Lower leg skin (tissue), 4 donors: ENCODE results near the gene OMP. TPM values are rescaled to one million over a fixed set of nuclear protein-coding genes. Genes with fewer than 3 reads are reported as not detected.

ENCODE experiments used
- DNase-seq, 2 donors: peaks; one replicate each; pipeline ENCODE4 v3.0.0-alpha.2; 2019; ENCODE audit warnings: low spot score in 2 of 2
- H3K4me3 ChIP-seq: fragments of 200-600 bp; sonication (generic); 2 replicates; pipeline ENCODE4 v1.5.1; 2017; ENCODE audit warnings: mild to moderate bottlenecking, low read depth; ENCODE audit not compliant: poor library complexity, severe bottlenecking
- POLR2A ChIP-seq, 2 donors: fragments of 450-650 bp; IDR thresholded peaks; one replicate each; pipeline ENCODE4 v1.6.1; 2016 to 2017; ENCODE audit warnings: antibody characterized with exemption in 2 of 2, mild to moderate bottlenecking in 1 of 2, moderate library complexity in 1 of 2
- WGBS, 2 donors: methylation state at CpG; one replicate each; pipeline ENCODE4 v1.1.5; 2018; 5-methylcytosine and 5-hydroxymethylcytosine counted together
- intact Hi-C: fragments of 100-400 bp; cut with DNase I; formaldehyde crosslinking; loops from one replicate; pipeline ENCODE4 v1.15.0; 2023; ENCODE audit warnings: low total_unique reads
- total RNA-seq, 4 donors: library from RNA; depleted of rRNA; stranded (reverse); fragments of >200 nt; gene quantifications; one replicate each; pipeline ENCODE4 v1.1.0, GENCODE V29; 2016
- TF ChIP-seq, protein P1 (sequence below), 3 donors: fragments of 450-650 bp; IDR thresholded peaks; one replicate each; pipeline ENCODE4 v1.5.1; 2016; ENCODE audit warnings: antibody characterized with exemption in 3 of 3, mild to moderate bottlenecking in 3 of 3, moderate library complexity in 2 of 3

Gene OMP
- total RNA-seq, 4 donors from 2014 or later, result not detected

DNA sequence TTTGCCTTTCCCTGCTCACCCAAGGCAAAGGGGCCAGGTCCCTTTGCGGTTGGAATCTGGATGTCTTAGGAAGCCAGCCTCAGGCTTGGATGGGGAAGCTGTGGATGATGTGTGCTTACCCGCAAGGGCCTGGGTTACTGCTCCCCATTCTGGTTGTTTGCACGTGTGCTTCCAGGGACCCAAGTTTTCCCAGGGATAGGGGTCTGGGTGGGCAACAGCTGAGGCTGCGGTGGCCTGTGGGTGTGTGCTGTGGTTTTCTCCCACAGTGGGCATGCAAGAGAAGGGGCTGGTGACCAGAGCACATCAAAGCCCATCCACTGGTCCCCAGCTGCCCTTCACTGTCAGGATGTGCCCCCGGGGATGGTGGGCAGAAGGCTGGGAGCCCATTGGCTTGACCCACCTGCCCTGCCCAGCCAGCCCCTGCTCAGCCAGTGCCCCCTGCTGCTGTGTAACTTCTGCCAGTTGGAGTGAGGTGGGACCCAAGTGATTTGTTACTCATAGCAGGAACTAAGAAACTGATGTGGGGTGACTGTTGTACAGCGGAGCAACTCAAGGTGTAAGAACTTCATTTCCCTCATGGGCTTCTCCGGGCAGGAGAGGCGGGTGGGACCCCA is 32.6 kb upstream of the OMP start:
- intact Hi-C loops, result no loop called here
- 81 to 89% methylated on average over 8 of the region's 8 CpGs for WGBS, 2 donors
- peak in 1 of 2 donors; percentile 81 for DNase-seq

DNA sequence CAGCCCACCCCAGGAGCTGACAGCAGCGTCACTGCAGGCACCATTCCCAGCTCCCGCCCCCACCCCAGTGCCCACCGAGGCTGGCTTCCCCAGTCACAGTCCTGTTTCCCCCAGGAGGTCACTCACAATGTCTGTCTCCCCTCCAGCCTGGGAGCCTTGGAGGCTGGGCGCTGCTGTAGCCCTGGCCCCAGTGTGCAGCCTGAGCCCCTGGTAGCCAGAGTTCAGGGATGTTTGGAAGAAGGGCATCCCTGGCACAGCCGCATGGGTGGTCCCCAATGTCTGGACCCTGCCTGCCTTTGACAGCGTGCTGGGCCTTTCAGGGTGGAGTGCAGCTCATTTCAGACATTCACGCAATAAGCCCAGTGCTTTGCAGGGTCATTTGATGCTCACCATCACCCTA is 31.6 kb upstream of the OMP start:
- intact Hi-C loops, result no loop called here
- TF ChIP-seq, protein P1, sequence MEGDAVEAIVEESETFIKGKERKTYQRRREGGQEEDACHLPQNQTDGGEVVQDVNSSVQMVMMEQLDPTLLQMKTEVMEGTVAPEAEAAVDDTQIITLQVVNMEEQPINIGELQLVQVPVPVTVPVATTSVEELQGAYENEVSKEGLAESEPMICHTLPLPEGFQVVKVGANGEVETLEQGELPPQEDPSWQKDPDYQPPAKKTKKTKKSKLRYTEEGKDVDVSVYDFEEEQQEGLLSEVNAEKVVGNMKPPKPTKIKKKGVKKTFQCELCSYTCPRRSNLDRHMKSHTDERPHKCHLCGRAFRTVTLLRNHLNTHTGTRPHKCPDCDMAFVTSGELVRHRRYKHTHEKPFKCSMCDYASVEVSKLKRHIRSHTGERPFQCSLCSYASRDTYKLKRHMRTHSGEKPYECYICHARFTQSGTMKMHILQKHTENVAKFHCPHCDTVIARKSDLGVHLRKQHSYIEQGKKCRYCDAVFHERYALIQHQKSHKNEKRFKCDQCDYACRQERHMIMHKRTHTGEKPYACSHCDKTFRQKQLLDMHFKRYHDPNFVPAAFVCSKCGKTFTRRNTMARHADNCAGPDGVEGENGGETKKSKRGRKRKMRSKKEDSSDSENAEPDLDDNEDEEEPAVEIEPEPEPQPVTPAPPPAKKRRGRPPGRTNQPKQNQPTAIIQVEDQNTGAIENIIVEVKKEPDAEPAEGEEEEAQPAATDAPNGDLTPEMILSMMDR (IDR thresholded peaks at IDR 0.05), result no peak
- TF ChIP-seq POLR2A (IDR thresholded peaks at IDR 0.05), result no peak
- DNase-seq, result peak in 1 of 2 donors; percentile 76
- no peak overlapping the region for H3K4me3 ChIP-seq
- WGBS, 2 donors, result 86 to 88% methylated on average over 4 to 7 of the region's 7 CpGs

More for the DNA sequence above, 32.6 kb upstream of the OMP start:
- no peak for TF ChIP-seq POLR2A (IDR thresholded peaks at IDR 0.05)
- TF ChIP-seq, protein P1 (IDR thresholded peaks at IDR 0.05), result no peak
- no peak overlapping the region for H3K4me3 ChIP-seq

DNA sequence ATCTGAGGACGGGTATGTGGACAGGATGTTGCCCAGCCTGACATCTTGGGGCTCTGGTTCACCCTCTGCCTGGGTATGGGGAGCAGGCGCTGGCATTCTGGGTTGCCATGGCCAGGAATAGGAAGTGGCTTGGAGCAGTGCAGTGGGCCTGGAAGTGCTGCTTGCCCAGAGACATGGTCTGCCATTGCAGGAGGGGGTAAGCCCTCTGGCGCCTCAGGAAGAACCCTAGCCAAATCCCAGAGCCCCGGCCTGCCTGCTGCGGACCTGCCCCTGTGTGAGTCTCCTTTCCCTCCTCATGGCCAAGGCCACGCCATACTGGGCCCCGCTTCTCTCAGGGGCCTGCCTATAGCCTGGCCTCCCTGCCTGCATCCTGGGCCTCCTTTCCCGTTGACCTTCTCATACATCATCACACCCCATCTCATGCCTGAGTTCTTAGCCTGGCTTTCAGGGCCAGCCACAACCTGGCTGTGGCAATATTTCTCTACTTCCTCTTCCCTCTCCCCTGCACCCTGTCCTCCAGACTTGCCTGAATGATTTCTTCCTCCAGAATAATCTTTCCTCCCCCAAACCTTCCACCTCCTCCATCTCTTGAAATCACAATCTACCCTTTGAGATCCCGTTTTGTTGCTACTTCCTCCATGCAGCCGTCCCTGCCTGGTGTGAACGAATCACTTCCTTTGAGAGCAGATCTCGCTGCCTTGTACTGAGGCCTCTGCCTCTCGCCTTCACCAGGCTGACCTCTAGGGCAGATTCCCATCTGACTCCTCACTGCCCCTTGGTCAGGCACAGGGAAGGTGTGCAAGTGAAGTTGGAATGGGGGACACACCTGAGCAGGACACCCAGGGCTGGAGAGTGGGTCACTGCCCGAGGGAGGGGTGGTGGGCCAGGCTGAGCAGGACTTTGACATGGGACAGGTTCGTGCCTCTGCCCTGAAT is 30.7 kb upstream of the OMP start:
- peak in 1 of 2 donors; percentile 82 for DNase-seq
- intact Hi-C loops, result no loop called here

DNA sequence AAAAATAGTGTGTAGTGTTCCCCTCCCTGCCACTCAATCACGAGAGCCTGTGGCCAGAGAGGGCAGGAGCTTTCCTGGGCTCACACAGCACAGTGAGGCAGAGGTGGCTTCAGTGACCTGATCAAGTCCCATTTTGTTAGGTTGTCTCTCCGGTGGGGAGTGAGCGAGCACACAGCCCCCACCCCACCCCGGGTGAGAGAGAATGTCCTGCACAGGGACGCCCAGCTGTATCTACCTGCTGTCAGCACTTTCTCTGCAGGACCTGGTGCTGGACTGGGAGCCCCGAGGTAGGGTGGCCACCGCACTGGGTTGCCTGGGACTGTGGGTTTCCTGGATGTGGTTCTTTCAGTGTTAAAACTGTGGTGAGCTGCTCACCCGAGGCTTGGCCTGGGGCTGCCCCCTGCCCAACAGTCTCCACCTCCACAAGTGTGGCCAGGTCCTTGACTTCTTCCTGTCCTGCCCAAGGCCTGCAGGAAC is 29.8 kb upstream of the OMP start:
- 57 to 66% methylated on average over 8 of the region's 8 CpGs for WGBS, 2 donors
- peak in 1 of 2 donors; percentile 81 for DNase-seq
- no peak overlapping the region for H3K4me3 ChIP-seq
- intact Hi-C loops, result no loop called here
- no peak for TF ChIP-seq POLR2A (IDR thresholded peaks at IDR 0.05)
- TF ChIP-seq, protein P1 (IDR thresholded peaks at IDR 0.05), result no peak

More for the DNA sequence above, 30.7 kb upstream of the OMP start:
- H3K4me3 ChIP-seq, result no peak overlapping the region
- TF ChIP-seq, protein P1 (IDR thresholded peaks at IDR 0.05), result no peak
- TF ChIP-seq POLR2A (IDR thresholded peaks at IDR 0.05), result no peak
- 80 to 83% methylated on average over 15 of the region's 15 CpGs for WGBS, 2 donors

DNA sequence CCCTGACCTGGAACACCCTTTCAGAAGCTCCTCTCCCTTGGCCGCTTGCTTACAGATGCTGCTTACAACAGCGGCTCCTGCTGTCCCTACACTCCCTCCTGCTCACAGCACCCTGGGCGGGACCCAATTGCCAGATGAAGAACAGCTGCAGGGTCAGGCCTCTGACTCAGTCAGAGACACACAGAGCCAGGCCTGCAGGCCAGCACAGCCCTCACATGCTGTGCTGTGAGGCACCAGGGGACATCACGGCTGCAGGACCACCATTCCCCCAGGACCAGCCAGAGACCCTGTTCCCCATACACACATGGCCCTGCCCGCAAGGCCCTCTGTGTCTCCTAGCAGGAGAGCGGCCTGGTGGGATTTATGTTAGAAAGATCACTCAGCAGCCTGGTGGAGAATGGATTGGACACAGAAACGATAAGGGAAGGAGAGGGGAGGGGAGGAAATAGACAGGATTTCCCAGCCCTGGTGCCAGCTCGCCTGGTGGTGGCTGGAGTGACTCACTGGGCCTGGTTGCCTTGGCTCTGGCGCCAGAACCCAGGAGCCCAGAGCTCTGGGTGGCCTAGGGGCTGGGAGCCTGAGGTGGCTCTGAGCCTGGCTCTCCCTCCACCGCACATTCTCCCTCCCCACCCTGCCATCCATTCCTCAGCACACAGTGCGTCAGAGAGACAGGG is 29.2 kb upstream of the OMP start:
- WGBS, 2 donors, result 17 to 24% methylated on average over 11 of the region's 11 CpGs
- intact Hi-C loops, result no loop called here
- TF ChIP-seq POLR2A (IDR thresholded peaks at IDR 0.05), result no peak
- peak; percentile 83 to 96 for DNase-seq
- H3K4me3 ChIP-seq, result no peak overlapping the region
